Spleen (tissue), 7 donors: ENCODE results near the gene IGF1R.

ENCODE experiments used
- POLR2A ChIP-seq, 3 donors: fragments of 450-650 bp; IDR thresholded peaks; one replicate each; pipeline ENCODE4 v1.5.1; 2017; ENCODE audit warnings: antibody characterized with exemption in 3 of 3, mild to moderate bottlenecking in 1 of 3
- POLR2AphosphoS5 ChIP-seq, 3 donors: sonication (generic); formaldehyde crosslinking; IDR thresholded peaks; one replicate each; pipeline ENCODE4 v1.5.1; 2017; ENCODE audit warnings: antibody characterized with exemption in 3 of 3
- TF ChIP-seq, protein P1 (sequence below), 11 experiments: fragments of 200-600 bp in 7 of 11; fragments of 450-650 bp in 4 of 11; sonication (generic) in 4 of 11; IDR thresholded peaks in 8 of 11; conservative IDR thresholded peaks in 3 of 11; 1 replicate in 7 of 11; 2 replicates in 4 of 11; pipeline versions ENCODE4 v1.4.0 to v1.8.0; 2016 to 2021; ENCODE audit warnings: antibody characterized with exemption in 11 of 11, inconsistent platforms in 4 of 11, mild to moderate bottlenecking in 1 of 11
- donor health status: DM: no; HTN: no; CAD: no; lungs with moderate emphysema.
- donor health status: DM: no; HTN: no; CAD: no.
- donor health status: DM: no; HTN: no; CAD: no.

DNA sequence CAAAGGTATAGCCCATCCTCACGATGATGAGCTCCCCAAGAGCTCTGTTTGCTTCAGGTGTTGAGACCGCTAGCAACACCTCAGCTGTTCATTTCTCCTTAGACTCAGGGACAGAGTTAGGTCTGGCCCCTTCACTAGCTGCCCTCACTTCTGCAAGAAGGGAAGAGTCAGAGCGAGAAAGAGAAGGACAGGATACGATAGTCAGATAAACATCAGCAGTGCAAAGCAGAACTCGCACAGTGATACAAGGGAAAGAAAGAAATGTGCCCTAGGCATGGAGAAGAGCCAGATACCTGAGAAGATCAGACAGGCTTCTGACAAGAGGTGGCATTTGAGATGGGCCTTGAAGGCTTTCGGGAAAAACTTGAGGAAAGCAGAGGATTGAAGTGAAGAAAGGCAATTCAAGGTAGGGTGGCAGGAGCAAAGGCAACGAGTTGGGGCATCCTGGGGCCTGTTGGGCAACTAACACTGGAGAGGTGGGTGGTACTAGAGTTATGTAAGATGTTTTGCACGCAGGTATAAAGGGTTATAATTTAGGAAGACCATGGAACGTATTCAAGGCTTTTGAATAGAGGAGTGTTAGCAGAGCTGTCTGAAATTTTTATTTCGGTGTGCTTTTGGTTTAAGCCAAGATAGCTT is 253.2 kb downstream of the IGF1R start:
- TF ChIP-seq, protein P1, sequence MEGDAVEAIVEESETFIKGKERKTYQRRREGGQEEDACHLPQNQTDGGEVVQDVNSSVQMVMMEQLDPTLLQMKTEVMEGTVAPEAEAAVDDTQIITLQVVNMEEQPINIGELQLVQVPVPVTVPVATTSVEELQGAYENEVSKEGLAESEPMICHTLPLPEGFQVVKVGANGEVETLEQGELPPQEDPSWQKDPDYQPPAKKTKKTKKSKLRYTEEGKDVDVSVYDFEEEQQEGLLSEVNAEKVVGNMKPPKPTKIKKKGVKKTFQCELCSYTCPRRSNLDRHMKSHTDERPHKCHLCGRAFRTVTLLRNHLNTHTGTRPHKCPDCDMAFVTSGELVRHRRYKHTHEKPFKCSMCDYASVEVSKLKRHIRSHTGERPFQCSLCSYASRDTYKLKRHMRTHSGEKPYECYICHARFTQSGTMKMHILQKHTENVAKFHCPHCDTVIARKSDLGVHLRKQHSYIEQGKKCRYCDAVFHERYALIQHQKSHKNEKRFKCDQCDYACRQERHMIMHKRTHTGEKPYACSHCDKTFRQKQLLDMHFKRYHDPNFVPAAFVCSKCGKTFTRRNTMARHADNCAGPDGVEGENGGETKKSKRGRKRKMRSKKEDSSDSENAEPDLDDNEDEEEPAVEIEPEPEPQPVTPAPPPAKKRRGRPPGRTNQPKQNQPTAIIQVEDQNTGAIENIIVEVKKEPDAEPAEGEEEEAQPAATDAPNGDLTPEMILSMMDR (IDR thresholded peaks at IDR 0.05 in 8 of 11, conservative IDR thresholded peaks at IDR 0.05 in 3 of 11), result no peak
- TF ChIP-seq POLR2A (IDR thresholded peaks at IDR 0.05), result no peak
- no peak for TF ChIP-seq POLR2AphosphoS5 (IDR thresholded peaks at IDR 0.05)
